Measurements from ENCODE around the gene ELF1. TPM values are rescaled to one million over a fixed set of nuclear protein-coding genes. Genes with fewer than 3 reads are reported as not detected.
"Not testable (repeated sequence)": the region's sequence is repeated elsewhere in the genome, so short reads cannot be mapped to it uniquely, and the experiment has no call there.

Gene ELF1
- total RNA-seq, 3 donors from 2014 or later = 80.2 to 111 (median 96.8) TPM

DNA sequence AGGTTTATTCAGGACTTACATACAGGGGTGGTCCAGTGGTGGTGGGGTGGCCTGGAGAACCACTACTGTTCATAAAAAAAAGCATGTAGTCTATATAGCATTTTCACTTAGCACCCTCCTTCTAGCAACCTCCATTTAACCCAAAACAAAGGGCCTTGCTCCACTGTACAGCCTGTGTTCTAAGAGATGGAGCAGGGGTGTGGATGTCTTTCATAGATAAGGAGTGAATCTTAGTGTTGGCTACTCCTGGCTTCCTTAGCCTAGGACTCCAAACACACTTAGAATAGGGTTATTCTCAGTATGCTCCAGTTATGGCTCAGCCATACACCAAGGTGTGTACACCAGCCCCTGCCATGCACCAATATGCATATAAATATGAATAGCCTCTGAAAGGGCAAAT is 95.2 kb downstream of the ELF1 start:
- DNase-seq (no peak), ATAC-seq (no peak)
- no peaks in the 10 kb centered on the region for H3K36me3 ChIP-seq (ENCODE audit: low read depth)
- H3K4me1 ChIP-seq (ENCODE audit: low read depth) = peaks cover 13% of the 10 kb centered on the region
- H3K9me3 ChIP-seq = no peaks in the 10 kb centered on the region
- H3K4me3 ChIP-seq = no peak overlapping the region
- intact Hi-C loops (cut with DNase I, micrococcal nuclease) = loop anchor here (10.0 kb wide), 1 partner anchor 131 kb away; no protein-coding TSS in a partner anchor
- TF ChIP-seq, protein P1, sequence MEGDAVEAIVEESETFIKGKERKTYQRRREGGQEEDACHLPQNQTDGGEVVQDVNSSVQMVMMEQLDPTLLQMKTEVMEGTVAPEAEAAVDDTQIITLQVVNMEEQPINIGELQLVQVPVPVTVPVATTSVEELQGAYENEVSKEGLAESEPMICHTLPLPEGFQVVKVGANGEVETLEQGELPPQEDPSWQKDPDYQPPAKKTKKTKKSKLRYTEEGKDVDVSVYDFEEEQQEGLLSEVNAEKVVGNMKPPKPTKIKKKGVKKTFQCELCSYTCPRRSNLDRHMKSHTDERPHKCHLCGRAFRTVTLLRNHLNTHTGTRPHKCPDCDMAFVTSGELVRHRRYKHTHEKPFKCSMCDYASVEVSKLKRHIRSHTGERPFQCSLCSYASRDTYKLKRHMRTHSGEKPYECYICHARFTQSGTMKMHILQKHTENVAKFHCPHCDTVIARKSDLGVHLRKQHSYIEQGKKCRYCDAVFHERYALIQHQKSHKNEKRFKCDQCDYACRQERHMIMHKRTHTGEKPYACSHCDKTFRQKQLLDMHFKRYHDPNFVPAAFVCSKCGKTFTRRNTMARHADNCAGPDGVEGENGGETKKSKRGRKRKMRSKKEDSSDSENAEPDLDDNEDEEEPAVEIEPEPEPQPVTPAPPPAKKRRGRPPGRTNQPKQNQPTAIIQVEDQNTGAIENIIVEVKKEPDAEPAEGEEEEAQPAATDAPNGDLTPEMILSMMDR (IDR thresholded peaks at IDR 0.05) = no peak

DNA sequence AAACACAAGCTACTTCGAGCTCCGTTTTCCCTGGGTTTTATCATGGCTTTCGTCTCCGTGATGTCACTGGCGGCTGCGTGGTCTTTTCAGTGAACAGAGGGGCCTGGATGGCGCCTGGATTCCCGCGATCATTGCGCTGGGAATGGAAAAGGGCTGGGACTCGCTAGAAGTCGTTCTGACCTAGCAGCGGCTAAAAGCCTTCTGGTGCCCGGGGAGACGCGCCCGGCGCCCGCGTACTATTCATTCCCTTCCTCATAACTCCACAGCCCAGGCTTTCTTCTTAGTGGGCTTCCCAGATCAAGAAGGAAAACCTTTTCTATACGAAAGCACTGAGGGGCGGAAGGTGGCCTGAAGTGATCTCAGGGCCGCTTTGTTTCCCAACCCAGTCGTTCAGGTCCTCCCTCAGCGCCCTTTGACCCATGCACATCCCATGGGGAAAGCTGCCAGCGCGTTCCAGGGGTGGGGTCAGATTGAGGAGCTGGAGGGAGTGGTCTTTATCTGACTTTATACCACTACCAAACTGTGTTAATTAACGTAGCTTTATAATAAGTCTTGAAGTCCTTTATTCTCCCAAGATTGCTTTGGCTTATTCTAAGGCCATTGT is 96.6 kb downstream of the ELF1 start:
- intact Hi-C loops (cut with DNase I, micrococcal nuclease) = loop anchor here (10.0 kb wide), 1 partner anchor 132 kb away; no protein-coding TSS in a partner anchor
- DNase-seq (peak; percentile 74 to 84 (median 81)), ATAC-seq (peak; percentile 43)
- Histone ChIP-seq H3K4me3 (no peak overlapping the region), H3K4me1 (ENCODE audit: low read depth) (peaks cover 13% of the 10 kb centered on the region), H3K9me3 (no peaks in the 10 kb centered on the region), H3K36me3 (ENCODE audit: low read depth) (no peaks in the 10 kb centered on the region)
- TF ChIP-seq, protein P1 (IDR thresholded peaks at IDR 0.05) = no peak

DNA sequence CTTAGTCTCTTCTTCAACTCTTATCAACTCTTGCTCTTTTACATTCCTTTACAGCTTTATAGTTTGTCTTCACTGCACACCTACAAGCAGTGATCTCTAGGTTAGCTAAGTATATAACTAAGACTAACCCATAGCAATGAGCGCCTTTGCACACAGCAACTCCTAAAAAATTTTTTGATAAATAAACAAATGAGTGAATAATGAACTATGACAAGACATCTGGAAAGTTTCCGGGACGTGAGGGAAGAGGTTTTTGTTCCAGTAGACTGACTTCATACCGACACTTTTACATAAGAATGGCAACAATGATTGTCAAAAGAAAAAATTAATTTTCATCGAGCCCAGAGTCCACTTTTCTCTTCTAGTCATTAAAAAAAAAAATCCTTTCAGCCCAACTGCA is 98.3 kb downstream of the ELF1 start:
- Histone ChIP-seq H3K4me1 (ENCODE audit: low read depth) (peaks cover 13% of the 10 kb centered on the region), H3K36me3 (ENCODE audit: low read depth) (no peaks in the 10 kb centered on the region), H3K9me3 (no peaks in the 10 kb centered on the region), H3K4me3 (peak overlapping the region; percentile 34)
- intact Hi-C loops (cut with DNase I, micrococcal nuclease) = loop anchor here (10.0 kb wide), 1 partner anchor 134 kb away; no protein-coding TSS in a partner anchor
- TF ChIP-seq, protein P1 (IDR thresholded peaks at IDR 0.05) = no peak
- DNase-seq (no peak), ATAC-seq (no peak)

DNA sequence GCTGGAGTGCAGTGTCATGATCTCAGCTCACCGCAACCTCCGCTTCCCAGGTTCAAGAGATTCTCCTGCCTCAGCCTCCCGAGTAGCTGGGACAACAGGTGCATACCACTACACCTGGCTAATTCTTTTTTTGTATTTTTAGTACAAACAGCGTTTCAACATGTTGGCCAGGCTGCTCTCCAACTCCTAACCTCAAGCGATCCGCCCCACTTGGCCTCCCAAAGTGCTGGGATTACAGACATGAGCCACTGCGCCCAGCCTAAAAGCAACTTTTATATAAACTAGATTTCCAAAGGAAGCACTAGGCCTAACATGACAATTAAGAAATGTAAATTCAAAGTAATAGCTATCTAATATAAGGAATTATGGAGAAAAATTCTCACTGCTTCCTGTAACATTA is 99.2 kb downstream of the ELF1 start:
- not testable (repeated sequence) for DNase-seq; H3K9me3 ChIP-seq; H3K36me3 ChIP-seq (ENCODE audit: low read depth); ATAC-seq; H3K4me3 ChIP-seq
- peaks cover 13% of the 10 kb centered on the region for H3K4me1 ChIP-seq (ENCODE audit: low read depth)
- intact Hi-C loops (cut with DNase I, micrococcal nuclease) = loop anchor here (10.0 kb wide), 1 partner anchor 135 kb away; no protein-coding TSS in a partner anchor

DNA sequence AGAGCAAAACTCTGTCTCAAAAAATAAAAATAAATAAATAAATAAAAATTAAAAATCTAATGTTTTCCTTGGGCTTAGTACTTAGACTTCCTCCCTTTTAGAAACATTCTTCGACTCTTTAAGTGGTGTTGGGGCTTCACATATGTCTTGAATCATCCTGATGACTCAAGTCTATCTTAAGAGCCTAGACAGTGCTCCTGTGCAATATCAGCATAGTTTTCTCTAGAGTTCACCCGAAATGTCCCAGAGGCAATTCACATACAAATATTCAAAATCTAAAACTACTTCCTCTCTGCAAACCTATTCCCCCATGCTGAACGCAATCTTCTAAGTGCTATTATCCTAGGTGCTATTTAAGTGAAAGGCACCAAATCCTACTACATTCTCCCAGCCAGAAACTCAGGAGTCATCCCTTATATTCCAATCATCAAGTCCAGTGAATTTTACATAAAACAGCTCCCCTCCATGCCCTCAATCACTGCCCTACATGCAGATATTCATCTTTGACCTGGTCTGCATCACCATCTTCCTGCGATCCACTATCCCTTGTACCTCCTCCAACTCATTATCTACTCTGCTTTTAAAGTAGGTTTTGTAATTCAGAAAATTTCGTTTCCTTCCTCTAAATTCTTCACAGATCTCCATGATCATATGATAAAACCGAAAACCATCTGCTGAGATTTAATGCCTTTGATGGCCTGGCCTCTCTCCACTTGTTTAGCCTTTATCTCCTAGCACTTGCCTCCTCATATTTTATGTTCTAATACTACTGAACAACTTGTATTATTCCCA is 102.7 kb downstream of the ELF1 start:
- intact Hi-C loops (cut with DNase I, micrococcal nuclease) = no loop called here
- TF ChIP-seq, protein P1 (IDR thresholded peaks at IDR 0.05) = no peak
- DNase-seq (no peak), ATAC-seq (no peak)
- H3K4me3 ChIP-seq = no peak overlapping the region
- no peaks in the 10 kb centered on the region for H3K36me3 ChIP-seq (ENCODE audit: low read depth)
- H3K4me1 ChIP-seq (ENCODE audit: low read depth) = peaks cover 13% of the 10 kb centered on the region
- no peaks in the 10 kb centered on the region for H3K9me3 ChIP-seq

DNA sequence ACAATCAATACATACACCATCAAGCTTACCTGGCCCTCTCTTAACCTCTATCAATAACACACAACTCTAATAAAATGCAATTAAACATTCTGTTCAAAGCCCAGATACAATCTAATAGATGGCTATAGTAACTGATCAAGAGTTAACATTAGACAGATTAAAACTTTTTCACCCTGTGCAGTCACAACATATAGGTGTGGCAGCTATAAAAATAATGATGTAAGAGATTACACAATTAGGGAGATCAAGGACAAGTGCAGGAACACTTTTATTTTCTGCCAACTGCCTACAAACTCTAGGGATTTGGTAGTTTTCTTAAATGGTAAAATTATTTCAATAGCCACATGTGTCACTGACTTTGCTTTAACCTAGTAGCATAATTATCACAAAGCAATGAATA is 104.3 kb downstream of the ELF1 start:
- H3K36me3 ChIP-seq (ENCODE audit: low read depth); H3K9me3 ChIP-seq; intact Hi-C loops (cut with DNase I, micrococcal nuclease); H3K4me3 ChIP-seq; DNase-seq; H3K4me1 ChIP-seq (ENCODE audit: low read depth): not testable (repeated sequence)
- ATAC-seq = peak; percentile 69
